Fibroblast of lung (primary cell): Measurements from ENCODE around the gene TUBG2.

Experiments
- EZH2 ChIP-seq: IDR thresholded peaks from 2 replicates; pipeline ENCODE4 v1.5.1; 2012; ENCODE audit warnings: low read length, control low read depth, mild to moderate bottlenecking; ENCODE audit errors: missing control alignments
- TF ChIP-seq, protein P1 (sequence below), 2 donors: IDR thresholded peaks in 1 of 2; conservative IDR thresholded peaks in 1 of 2; 1 replicate in 1 of 2; 2 replicates in 1 of 2; pipeline ENCODE4 v1.5.1; 2011 to 2012; ENCODE audit warnings: low read length in 2 of 2, control low read depth in 1 of 2, inconsistent platforms in 1 of 2, low read depth in 1 of 2, mild to moderate bottlenecking in 1 of 2

DNA sequence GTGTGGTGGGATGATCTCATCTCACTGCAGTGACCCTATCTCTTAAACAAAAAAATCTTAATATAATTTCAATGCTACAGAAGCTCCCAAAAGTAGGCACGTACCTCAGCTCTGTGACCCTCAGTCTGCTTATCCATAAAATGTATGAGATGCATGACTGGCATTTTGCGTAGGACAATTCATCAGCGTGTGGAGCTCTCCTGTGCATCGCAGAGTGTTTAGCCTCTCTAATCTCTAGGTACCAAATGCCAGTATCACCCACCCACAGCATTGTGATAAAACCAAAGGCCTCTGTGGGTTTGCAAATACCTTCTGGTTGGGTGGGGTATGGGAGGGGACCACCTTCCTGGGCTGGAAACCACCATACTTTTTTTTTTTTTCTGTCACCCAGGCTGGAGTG is 19.0 kb upstream of the TUBG2 start:
- TF ChIP-seq, protein P1, sequence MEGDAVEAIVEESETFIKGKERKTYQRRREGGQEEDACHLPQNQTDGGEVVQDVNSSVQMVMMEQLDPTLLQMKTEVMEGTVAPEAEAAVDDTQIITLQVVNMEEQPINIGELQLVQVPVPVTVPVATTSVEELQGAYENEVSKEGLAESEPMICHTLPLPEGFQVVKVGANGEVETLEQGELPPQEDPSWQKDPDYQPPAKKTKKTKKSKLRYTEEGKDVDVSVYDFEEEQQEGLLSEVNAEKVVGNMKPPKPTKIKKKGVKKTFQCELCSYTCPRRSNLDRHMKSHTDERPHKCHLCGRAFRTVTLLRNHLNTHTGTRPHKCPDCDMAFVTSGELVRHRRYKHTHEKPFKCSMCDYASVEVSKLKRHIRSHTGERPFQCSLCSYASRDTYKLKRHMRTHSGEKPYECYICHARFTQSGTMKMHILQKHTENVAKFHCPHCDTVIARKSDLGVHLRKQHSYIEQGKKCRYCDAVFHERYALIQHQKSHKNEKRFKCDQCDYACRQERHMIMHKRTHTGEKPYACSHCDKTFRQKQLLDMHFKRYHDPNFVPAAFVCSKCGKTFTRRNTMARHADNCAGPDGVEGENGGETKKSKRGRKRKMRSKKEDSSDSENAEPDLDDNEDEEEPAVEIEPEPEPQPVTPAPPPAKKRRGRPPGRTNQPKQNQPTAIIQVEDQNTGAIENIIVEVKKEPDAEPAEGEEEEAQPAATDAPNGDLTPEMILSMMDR (conservative IDR thresholded peaks at IDR 0.05 in 1 of 2, IDR thresholded peaks at IDR 0.05 in 1 of 2; ENCODE audit: low read depth in 1 of 2, low read length in 2 of 2), result no peak
- TF ChIP-seq EZH2, result no peak
